ENCODE data around the gene LCLAT1.

Gene LCLAT1

GRCh38 chr2:30487603-30488002, 40.6 kb downstream of the LCLAT1 start:
- Histone ChIP-seq H3K27me3 (ENCODE audit: control insufficient read depth, insufficient read depth, low read length) (no peaks in the 10 kb centered on the region), H3K4me1 (peaks cover 10% of the 10 kb centered on the region), H3K36me3 (ENCODE audit: control insufficient read depth, insufficient read depth, low read length) (no peaks in the 10 kb centered on the region), H3K4me2 (ENCODE audit: low read length) (peak overlapping the region; percentile 37), H3K9me3 (ENCODE audit: control insufficient read depth, low read length) (no peaks in the 10 kb centered on the region), H3K9ac (no peak overlapping the region), H3K27ac (peak overlapping the region; percentile 80), H3K79me2 (peaks cover 6% of the 10 kb centered on the region), H3K4me3 (ENCODE audit: low read depth, low read length) (peak overlapping the region; percentile 19), H2AFZ (no peak overlapping the region)
- TF ChIP-seq, protein P1, sequence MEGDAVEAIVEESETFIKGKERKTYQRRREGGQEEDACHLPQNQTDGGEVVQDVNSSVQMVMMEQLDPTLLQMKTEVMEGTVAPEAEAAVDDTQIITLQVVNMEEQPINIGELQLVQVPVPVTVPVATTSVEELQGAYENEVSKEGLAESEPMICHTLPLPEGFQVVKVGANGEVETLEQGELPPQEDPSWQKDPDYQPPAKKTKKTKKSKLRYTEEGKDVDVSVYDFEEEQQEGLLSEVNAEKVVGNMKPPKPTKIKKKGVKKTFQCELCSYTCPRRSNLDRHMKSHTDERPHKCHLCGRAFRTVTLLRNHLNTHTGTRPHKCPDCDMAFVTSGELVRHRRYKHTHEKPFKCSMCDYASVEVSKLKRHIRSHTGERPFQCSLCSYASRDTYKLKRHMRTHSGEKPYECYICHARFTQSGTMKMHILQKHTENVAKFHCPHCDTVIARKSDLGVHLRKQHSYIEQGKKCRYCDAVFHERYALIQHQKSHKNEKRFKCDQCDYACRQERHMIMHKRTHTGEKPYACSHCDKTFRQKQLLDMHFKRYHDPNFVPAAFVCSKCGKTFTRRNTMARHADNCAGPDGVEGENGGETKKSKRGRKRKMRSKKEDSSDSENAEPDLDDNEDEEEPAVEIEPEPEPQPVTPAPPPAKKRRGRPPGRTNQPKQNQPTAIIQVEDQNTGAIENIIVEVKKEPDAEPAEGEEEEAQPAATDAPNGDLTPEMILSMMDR (IDR thresholded peaks at IDR 0.05): no peak

- Histone ChIP-seq H3K79me2 (peaks cover 3% of the 10 kb centered on the region), H2AFZ (peak overlapping the region; percentile 54), H3K36me3 (ENCODE audit: control insufficient read depth, insufficient read depth, low read length) (no peaks in the 10 kb centered on the region), H3K27ac (peak overlapping the region; percentile 80), H3K9ac (no peak overlapping the region), H3K4me1 (peaks cover 13% of the 10 kb centered on the region), H3K4me3 (ENCODE audit: low read depth, low read length) (peak overlapping the region; percentile 19), H3K9me3 (ENCODE audit: control insufficient read depth, low read length) (no peaks in the 10 kb centered on the region), H3K27me3 (ENCODE audit: control insufficient read depth, insufficient read depth, low read length) (no peaks in the 10 kb centered on the region), H3K4me2 (ENCODE audit: low read length) (peak overlapping the region; percentile 37)
- TF ChIP-seq, protein P1 (IDR thresholded peaks at IDR 0.05): no peak
Observed at GRCh38 chr2:30488012-30488659, 41.1 kb downstream of the LCLAT1 start.

DNA sequence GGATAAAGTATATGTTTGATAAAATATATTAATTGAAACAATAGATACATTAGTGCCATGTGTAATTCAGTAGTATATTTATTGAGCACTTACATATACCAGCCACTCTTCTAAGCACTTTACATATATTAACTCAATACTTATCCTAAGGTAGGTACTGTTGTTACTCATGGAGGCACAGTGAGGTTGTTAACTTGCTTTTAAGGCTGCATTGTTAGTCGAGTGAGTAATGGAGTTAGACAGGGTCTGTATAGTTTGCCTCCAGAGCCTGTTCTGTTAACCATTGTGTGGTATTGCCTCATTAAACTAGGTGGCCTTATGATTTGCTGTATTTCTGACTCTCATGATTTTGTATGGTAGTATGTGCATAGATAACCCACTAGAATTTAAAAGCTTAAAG, 44.2 kb downstream of the LCLAT1 start:
- Histone ChIP-seq H3K4me2 (ENCODE audit: low read length) (no peak overlapping the region), H3K79me2 (peaks cover 7% of the 10 kb centered on the region), H3K9ac (no peak overlapping the region), H3K27me3 (ENCODE audit: control insufficient read depth, insufficient read depth, low read length) (no peaks in the 10 kb centered on the region), H3K36me3 (ENCODE audit: control insufficient read depth, insufficient read depth, low read length) (no peaks in the 10 kb centered on the region), H3K9me3 (ENCODE audit: control insufficient read depth, low read length) (no peaks in the 10 kb centered on the region), H3K4me1 (peaks cover 13% of the 10 kb centered on the region), H3K27ac (no peak overlapping the region), H2AFZ (no peak overlapping the region), H3K4me3 (ENCODE audit: low read depth, low read length) (no peak overlapping the region)
- TF ChIP-seq, protein P1 (IDR thresholded peaks at IDR 0.05): no peak

DNA sequence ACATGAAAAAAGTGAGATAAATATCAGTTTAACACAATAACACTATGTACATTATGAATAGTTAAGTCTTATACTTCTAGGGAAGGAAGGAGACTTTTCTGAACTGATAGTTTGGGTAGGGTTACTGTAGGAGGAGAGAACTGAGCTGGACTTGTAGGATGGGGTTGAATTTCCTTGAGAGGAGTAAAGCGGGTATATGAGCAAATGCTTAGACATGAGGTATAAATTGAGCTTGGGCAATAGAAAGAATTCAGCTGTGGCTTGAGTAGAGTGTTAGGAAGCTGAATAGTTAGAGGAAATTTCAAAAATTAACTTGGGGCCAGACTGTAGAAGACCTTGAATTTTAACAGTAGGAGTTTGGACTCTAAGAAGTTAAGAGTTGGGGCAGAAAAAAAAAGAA, 45.1 kb downstream of the LCLAT1 start:
- Histone ChIP-seq H2AFZ (no peak overlapping the region), H3K4me2 (ENCODE audit: low read length) (no peak overlapping the region), H3K36me3 (ENCODE audit: control insufficient read depth, insufficient read depth, low read length) (no peaks in the 10 kb centered on the region), H3K9ac (no peak overlapping the region), H3K4me1 (peaks cover 13% of the 10 kb centered on the region), H3K79me2 (peaks cover 11% of the 10 kb centered on the region), H3K9me3 (ENCODE audit: control insufficient read depth, low read length) (no peaks in the 10 kb centered on the region), H3K4me3 (ENCODE audit: low read depth, low read length) (no peak overlapping the region), H3K27ac (no peak overlapping the region), H3K27me3 (ENCODE audit: control insufficient read depth, insufficient read depth, low read length) (no peaks in the 10 kb centered on the region)
- TF ChIP-seq, protein P1 (IDR thresholded peaks at IDR 0.05): no peak

DNA sequence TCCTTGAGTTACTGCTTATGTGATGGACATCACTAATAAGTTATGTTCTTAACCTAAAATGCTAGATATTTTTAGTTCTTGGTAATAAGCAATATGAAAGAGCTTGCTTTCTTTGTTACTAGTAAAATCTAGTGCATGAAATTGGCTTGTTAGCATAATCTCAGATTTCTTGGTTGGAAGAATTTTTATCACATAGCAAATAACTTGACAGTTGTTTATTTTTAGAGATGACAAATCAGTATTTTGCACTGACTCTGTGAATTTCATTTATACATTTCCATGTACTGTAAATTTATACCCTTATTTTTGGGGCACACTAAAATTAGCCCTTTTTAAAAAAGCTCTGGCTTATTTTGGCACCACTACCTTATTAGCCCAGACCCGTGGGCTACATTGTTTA, 45.6 kb downstream of the LCLAT1 start:
- H3K79me2 ChIP-seq: peaks cover 11% of the 10 kb centered on the region

More for the DNA sequence above, 45.6 kb downstream of the LCLAT1 start:
- Histone ChIP-seq H3K27me3 (ENCODE audit: control insufficient read depth, insufficient read depth, low read length) (no peaks in the 10 kb centered on the region), H2AFZ (no peak overlapping the region), H3K9me3 (ENCODE audit: control insufficient read depth, low read length) (no peaks in the 10 kb centered on the region), H3K4me3 (ENCODE audit: low read depth, low read length) (no peak overlapping the region), H3K4me1 (peaks cover 13% of the 10 kb centered on the region), H3K27ac (no peak overlapping the region), H3K36me3 (ENCODE audit: control insufficient read depth, insufficient read depth, low read length) (no peaks in the 10 kb centered on the region), H3K4me2 (ENCODE audit: low read length) (no peak overlapping the region), H3K9ac (no peak overlapping the region)
- TF ChIP-seq, protein P1 (IDR thresholded peaks at IDR 0.05): no peak
